Stimulated activated CD4-positive, alpha-beta T cell treated with anti-CD3 and anti-CD28 coated beads, Interleukin-4, amount 100 ng/mL, for 4 hours (primary cell): ENCODE results near the gene SIPA1L3.

Source experiments
- DNase-seq, 2 experiments: peaks; one replicate each; pipeline ENCODE4 v3.0.0-alpha.2; 2020

Gene SIPA1L3

GRCh38 chr19:38165335-38165734 is 258.3 kb downstream of the SIPA1L3 start:
- no peak for DNase-seq

- DNase-seq = no peak
Observed at GRCh38 chr19:38168637-38169036, 261.6 kb downstream of the SIPA1L3 start.

GRCh38 chr19:38170334-38170733 is 263.3 kb downstream of the SIPA1L3 start:
- DNase-seq = no peak

- no peak for DNase-seq
Observed at GRCh38 chr19:38172001-38172400, 265.0 kb downstream of the SIPA1L3 start.

GRCh38 chr19:38173291-38174041 is 266.5 kb downstream of the SIPA1L3 start:
- no peak for DNase-seq

- no peak for DNase-seq
Observed at GRCh38 chr19:38175422-38175821, 268.4 kb downstream of the SIPA1L3 start.

- no peak for DNase-seq
Observed at GRCh38 chr19:38180071-38180470, 273.1 kb downstream of the SIPA1L3 start.

- no peak for DNase-seq
Observed at GRCh38 chr19:38182536-38183210, 275.7 kb downstream of the SIPA1L3 start.

GRCh38 chr19:38183251-38183897 is 276.4 kb downstream of the SIPA1L3 start:
- DNase-seq = no peak

- no peak for DNase-seq
Observed at GRCh38 chr19:38184815-38185214, 277.8 kb downstream of the SIPA1L3 start.

GRCh38 chr19:38185562-38185961 is 278.6 kb downstream of the SIPA1L3 start:
- DNase-seq = no peak

- no peak for DNase-seq
Observed at GRCh38 chr19:38190061-38190460, 283.1 kb downstream of the SIPA1L3 start.

- no peak for DNase-seq
Observed at GRCh38 chr19:38190793-38191192, 283.8 kb downstream of the SIPA1L3 start.

- DNase-seq = no peak
Observed at GRCh38 chr19:38191747-38192146, 284.7 kb downstream of the SIPA1L3 start.

- DNase-seq = no peak
Observed at GRCh38 chr19:38193445-38193844, 286.4 kb downstream of the SIPA1L3 start.

GRCh38 chr19:38194061-38194701 is 287.2 kb downstream of the SIPA1L3 start:
- DNase-seq = no peak

- DNase-seq = no peak
Observed at GRCh38 chr19:38195237-38195636, 288.2 kb downstream of the SIPA1L3 start.

GRCh38 chr19:38196245-38196837 is 289.3 kb downstream of the SIPA1L3 start:
- no peak for DNase-seq

GRCh38 chr19:38196948-38197656 is 290.1 kb downstream of the SIPA1L3 start:
- no peak for DNase-seq

- no peak for DNase-seq
Observed at GRCh38 chr19:38197937-38198704, 291.1 kb downstream of the SIPA1L3 start.

- no peak for DNase-seq
Observed at GRCh38 chr19:38199340-38199739, 292.3 kb downstream of the SIPA1L3 start.

- no peak for DNase-seq
Observed at GRCh38 chr19:38201731-38202130, 294.7 kb downstream of the SIPA1L3 start.
